ENCODE results near the gene DGCR8.

DNA sequence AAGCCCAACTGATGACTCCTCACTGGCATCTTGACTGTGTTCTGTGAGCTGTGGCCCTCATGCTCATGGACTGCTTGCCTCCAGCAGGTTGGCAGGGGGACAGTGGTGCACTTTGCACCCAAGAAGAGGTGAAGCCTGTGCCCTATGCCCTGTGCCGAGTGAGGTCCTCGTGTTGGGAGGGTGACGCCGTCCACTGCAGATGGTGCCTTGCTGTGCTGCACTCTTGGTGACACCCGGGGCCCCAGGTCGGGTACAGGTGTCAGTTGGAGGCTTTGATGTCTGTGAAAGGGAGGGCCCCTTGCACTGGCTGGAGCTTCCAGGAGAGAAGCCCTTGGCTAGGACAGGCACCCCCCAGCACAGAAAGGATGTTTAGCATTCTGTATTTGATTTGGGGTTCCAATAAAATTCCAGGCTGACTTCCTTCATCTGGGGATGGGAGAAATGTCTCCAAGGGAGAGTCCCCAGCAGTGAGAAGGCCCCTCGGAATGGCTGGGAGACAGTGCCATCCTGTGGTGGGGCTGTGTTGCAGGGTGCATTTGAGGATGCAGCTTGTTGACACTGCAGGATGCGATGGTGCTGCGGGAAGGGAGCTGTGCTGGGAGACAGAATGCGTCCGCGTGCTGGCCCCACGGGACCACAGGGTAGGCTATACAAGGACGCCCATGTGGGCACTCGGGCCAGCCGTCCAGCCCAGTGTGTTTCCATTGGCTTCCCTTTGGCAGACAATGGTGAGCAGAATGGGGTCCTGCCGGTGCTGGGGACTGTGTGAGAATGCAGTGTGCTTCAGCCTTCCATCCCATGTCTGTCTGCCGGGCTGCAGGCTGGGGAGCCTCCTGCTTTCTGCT lies 49.1 kb downstream of the DGCR8 start:
- TF ChIP-seq, protein P1, sequence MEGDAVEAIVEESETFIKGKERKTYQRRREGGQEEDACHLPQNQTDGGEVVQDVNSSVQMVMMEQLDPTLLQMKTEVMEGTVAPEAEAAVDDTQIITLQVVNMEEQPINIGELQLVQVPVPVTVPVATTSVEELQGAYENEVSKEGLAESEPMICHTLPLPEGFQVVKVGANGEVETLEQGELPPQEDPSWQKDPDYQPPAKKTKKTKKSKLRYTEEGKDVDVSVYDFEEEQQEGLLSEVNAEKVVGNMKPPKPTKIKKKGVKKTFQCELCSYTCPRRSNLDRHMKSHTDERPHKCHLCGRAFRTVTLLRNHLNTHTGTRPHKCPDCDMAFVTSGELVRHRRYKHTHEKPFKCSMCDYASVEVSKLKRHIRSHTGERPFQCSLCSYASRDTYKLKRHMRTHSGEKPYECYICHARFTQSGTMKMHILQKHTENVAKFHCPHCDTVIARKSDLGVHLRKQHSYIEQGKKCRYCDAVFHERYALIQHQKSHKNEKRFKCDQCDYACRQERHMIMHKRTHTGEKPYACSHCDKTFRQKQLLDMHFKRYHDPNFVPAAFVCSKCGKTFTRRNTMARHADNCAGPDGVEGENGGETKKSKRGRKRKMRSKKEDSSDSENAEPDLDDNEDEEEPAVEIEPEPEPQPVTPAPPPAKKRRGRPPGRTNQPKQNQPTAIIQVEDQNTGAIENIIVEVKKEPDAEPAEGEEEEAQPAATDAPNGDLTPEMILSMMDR (IDR thresholded peaks at IDR 0.05; ENCODE audit: borderline replicate concordance, extremely low read depth, low read length, poor library complexity, severe bottlenecking) = peak; percentile 77
- TF ChIP-seq EZH2 (IDR thresholded peaks at IDR 0.05; ENCODE audit: borderline replicate concordance, low read depth, low read length, severe bottlenecking) = no peak
